KOPT-K1 (cell line): ENCODE data around the gene ABCA7.
"Not testable (repeated sequence)": the region's sequence is repeated elsewhere in the genome, so short reads cannot be mapped to it uniquely, and the experiment has no call there.

Experiments
- H3K27ac ChIP-seq: fragments of 200-600 bp; sonication (generic); 2 replicates; pipeline ENCODE4 v1.5.1; 2016; ENCODE audit warnings: antibody characterized with exemption, mild to moderate bottlenecking, low read depth, low read length; ENCODE audit not compliant: poor library complexity, severe bottlenecking
- H3K36me3 ChIP-seq: fragments of 200-600 bp; sonication (generic); 2 replicates; pipeline ENCODE4 v1.5.1; 2017; ENCODE audit warnings: antibody characterized with exemption, mild to moderate bottlenecking, low read length, moderate library complexity; ENCODE audit not compliant: insufficient read depth
- H3K9me3 ChIP-seq: fragments of 200-600 bp; sonication (generic); 2 replicates; pipeline ENCODE4 v1.5.1; 2017; ENCODE audit warnings: antibody characterized with exemption, low read length, mild to moderate bottlenecking; ENCODE audit not compliant: insufficient read depth, poor library complexity, severe bottlenecking

ABCA7 gene

GRCh38 chr19:1019980-1020867 is 19.7 kb upstream of the ABCA7 start:
- no peaks in the 10 kb centered on the region for H3K9me3 ChIP-seq
- peak overlapping the region; percentile 76 for H3K27ac ChIP-seq
- H3K36me3 ChIP-seq = peaks cover 42% of the 10 kb centered on the region

DNA sequence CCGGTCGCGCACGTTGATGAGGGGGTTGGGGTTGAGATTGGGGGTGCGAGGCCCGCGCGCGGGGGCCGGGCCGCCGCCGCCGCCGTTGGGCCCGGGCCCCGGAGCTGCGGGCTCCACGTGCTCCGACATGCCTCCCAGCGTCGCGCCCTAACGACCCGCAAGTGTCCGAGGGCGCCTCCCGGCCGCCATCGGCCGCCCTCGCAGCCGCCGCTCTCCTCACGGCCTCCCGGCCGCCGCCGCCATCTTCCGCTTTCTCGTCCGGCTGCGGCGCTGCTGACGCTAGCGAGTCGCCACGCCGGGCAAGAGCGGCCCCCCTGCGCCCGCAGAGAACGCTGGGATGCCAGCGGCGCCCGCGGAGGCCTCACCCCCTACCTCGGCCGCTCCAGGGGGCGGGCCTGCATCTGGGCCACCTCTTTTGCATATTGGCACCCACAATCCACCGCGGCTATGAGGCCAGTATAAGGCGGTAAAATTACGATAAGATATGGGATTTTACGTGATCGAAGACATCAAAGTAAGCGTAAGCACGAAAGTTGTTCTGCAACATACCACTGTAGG is 19.0 kb upstream of the ABCA7 start, which contains the start of gene TMEM259:
Gene TMEM259, minus strand, starts transcription at position 256 of the 558 bp plus-strand sequence. Its CDS starts 127 bp downstream, at position 129.
- peak within 1 kb of the TSS; percentile 76 for H3K27ac ChIP-seq
- peaks cover 35% of the 10 kb centered on the region for H3K36me3 ChIP-seq
- no peaks in the 10 kb centered on the region for H3K9me3 ChIP-seq

DNA sequence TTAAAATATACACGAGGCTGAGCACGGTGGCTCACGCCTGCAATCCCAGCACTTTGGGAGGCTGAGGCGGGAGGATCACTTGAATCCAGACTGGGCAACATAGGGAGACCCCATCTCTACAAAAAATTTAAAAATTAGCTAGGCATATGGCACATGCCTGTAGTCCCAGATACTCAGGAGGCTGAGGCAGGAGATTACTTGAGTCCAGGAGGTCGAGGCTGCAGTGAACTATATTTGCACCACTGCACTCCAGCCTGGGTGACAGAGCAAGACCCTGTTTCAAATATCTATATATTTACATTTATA is 16.1 kb upstream of the ABCA7 start:
- H3K9me3 ChIP-seq, H3K36me3 ChIP-seq, H3K27ac ChIP-seq: not testable (repeated sequence)

GRCh38 chr19:1025080-1025479 is 14.8 kb upstream of the ABCA7 start:
- not testable (repeated sequence) for H3K36me3 ChIP-seq, H3K27ac ChIP-seq, H3K9me3 ChIP-seq

DNA sequence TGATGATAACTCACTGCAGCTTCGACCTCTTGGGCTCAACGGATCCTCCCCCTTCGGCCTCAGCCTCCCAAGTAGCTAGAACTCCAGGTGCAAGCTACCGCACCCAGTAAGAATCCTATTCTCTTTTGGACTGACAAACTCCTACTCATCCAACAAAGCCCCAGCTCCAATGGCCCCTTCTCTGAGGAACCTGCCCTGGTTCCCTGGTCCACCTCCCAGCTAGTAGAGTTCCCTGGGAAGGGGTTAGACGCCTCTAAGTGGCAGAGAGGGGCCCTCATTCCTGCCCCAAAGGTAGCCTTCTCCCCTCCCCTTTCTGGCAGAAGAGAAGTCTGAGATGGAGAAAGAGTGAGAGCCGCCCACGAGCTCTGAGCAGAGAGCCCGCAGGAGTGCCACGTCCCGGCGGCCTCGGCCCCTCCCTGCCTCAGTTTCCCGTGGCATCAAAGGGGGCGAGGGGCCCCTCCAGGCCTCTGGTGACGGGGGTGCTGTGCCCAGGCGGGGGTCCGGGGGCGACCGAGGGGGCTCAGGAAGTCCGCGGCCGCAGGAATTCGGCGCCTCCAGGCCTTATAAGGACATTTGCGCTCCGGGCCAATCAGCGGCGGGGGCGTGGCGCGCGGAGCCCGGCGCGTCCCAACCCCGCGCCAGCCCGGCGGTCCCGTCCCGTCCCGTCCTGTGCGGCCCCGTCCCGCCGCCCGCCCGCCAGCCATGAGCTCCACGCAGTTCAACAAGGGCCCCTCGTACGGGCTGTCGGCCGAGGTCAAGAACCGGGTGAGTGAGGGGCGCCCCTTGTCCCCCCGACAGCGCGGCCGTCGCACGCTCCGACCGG is 13.7 kb upstream of the ABCA7 start, which contains the start of gene CNN2:
Gene CNN2, plus strand, starts transcription at position 649 of the 823 bp plus-strand sequence. Its CDS starts 54 bp downstream, at position 703.
- Histone ChIP-seq H3K27ac (peak within 1 kb of the TSS; percentile 76), H3K36me3 (no peaks in the 10 kb centered on the region), H3K9me3 (no peaks in the 10 kb centered on the region)

DNA sequence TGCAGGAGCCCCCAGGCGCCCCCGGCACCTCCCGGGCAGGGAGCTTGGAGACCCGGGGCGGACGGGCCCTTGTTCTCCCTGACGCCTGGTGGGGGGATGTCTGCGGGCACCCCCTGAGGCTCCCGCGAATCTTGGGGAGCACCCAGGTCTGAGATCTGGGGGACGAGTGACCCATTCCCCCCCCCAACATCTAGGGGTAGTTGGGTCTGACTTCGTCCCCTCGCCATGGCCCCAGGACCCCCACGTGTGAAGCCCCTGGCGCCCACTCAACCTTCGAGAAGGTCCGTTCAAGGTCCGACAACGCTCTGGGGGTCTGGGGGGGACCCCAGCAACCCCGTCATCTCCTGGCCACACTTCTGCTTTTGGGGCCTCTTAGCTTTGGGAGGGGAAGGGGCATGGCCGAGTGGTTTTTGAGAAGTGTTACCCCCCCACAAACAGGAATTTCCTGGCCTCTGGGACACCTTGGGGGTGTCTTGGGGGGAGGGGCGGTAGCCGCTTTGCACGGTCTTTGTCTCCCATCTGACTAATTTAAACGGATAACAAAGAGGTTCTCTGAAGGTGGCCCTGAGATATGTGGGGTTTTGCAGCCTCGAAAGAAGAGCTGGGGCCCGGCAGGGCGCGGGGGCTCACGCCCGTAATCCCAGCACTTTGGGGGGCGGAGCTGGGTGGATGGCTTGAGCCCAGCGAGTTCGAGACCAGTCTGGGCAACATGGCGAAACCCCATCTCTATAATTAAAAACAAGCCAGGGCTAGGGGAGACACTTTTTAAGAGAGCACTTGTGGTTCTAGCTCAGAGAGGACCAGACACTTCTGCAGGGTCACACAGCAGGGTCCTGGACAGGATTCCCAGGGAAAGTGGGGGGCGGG is 12.9 kb upstream of the ABCA7 start:
- no peaks in the 10 kb centered on the region for H3K9me3 ChIP-seq
- H3K36me3 ChIP-seq = no peaks in the 10 kb centered on the region; the same call in 1 of the 2 replicates
- peak overlapping the region; percentile 76 for H3K27ac ChIP-seq

- H3K9me3 ChIP-seq = no peaks in the 10 kb centered on the region
- H3K36me3 ChIP-seq = peaks cover 6% of the 10 kb centered on the region
- H3K27ac ChIP-seq = peak overlapping the region; percentile 76
Observed at GRCh38 chr19:1027650-1028061, 12.3 kb upstream of the ABCA7 start.

DNA sequence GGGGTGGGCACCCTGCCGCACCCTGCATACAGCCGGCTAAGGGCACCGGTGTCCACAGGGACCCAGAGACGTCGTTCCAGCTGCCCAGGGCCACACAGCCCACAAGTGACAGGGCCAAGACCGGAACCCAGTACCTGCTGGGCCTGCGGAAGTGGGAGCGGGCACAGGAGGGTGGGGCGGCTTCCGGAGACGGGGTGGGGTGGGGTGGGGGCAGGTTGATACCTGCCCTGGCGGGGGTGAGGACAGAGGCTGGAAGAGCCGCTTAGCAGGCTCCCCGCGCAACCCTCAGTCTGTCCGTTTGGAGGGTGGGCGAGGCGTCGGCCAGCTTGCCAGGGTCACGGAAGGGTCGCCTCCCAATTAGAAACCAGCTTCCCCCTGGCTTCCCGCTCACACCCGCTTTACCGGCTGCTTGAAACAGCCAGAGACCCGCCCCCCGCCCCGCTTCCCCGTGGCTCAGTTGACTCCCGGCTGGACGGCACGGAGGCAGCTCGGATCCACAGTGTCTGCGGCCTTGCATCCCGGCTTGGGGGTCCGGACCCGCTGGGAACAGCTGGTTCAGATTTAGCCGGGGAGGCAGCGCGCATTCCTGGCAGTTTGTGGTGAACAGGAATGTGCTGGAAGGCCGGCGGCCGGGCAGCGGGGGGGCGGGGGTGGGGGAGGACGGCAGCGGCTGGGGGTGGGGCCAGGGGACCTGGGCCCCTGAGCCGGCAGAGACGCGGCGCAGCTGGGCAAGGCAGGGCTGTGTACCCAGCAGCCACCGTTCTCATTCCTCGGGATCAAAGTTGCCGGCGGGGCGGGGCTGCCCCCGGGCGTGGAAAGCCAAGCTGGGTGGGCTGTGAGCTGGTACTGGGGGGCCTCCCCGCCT is 11.6 kb upstream of the ABCA7 start:
- H3K36me3 ChIP-seq = peaks cover 12% of the 10 kb centered on the region
- no peaks in the 10 kb centered on the region for H3K9me3 ChIP-seq

GRCh38 chr19:1032264-1032867 is 7.5 kb upstream of the ABCA7 start:
- Histone ChIP-seq H3K36me3 (peaks cover 12% of the 10 kb centered on the region), H3K9me3 (no peaks in the 10 kb centered on the region), H3K27ac (no peak overlapping the region)

More for the DNA sequence above, 11.6 kb upstream of the ABCA7 start:
- peak overlapping the region; percentile 76 for H3K27ac ChIP-seq

GRCh38 chr19:1035998-1036621 is 3.8 kb upstream of the ABCA7 start:
- H3K36me3 ChIP-seq = peaks cover 12% of the 10 kb centered on the region
- H3K27ac ChIP-seq = no peak overlapping the region
- no peaks in the 10 kb centered on the region for H3K9me3 ChIP-seq

DNA sequence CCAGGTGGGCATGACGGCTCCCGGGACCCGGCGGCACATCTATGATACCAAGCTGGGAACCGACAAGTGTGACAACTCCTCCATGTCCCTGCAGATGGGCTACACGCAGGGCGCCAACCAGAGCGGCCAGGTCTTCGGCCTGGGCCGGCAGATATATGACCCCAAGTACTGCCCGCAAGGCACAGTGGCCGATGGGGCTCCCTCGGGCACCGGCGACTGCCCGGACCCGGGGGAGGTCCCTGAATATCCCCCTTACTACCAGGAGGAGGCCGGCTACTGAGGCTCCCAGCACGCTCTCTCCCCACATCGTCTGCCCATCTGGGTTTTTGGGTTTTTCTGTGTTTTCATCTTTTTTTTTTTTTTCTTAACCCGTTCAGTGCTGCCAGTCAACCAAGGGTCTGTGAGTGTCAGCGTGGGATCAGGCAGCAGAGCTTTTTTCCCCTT is 2.3 kb upstream of the ABCA7 start:
- Histone ChIP-seq H3K9me3 (no peaks in the 10 kb centered on the region), H3K36me3 (peaks cover 6% of the 10 kb centered on the region), H3K27ac (peak overlapping the region; percentile 89)

GRCh38 chr19:1038978-1039645 is 795 bp upstream of the ABCA7 start:
- peak overlapping the region; percentile 89 for H3K27ac ChIP-seq
- no peaks in the 10 kb centered on the region for H3K9me3 ChIP-seq
- H3K36me3 ChIP-seq = no peaks in the 10 kb centered on the region; the same call in 1 of the 2 replicates
